MM.1S (cell line): ENCODE results near the gene PRKG1.

Experiments
- CTCF ChIP-seq: fragments of 300-600 bp; sonication (generic); IDR thresholded peaks from 2 replicates; pipeline ENCODE4 v1.5.1; 2016; ENCODE audit warnings: antibody characterized with exemption, low read length, mixed read lengths
- EZH2phosphoT487 ChIP-seq: fragments of 300-600 bp; sonication (generic); IDR thresholded peaks from 2 replicates; pipeline ENCODE4 v1.6.1; 2018; ENCODE audit warnings: antibody characterized with exemption, low read length

- TF ChIP-seq CTCF (no peak), EZH2phosphoT487 (no peak)
Measured at GRCh38 chr10:52011118-52011517, 936.8 kb downstream of the PRKG1 start.
